Common myeloid progenitor, CD34-positive (primary cell): ENCODE data around the gene SELENON.
A peak's percentile ranks its signal among the peaks of the same experiment; 100 is the strongest.

Experiments used
- CTCF ChIA-PET: fragments of 350-600 bp; sonication (Branson Sonifier 250); formaldehyde crosslinking; loops from one replicate; lab custom pipeline; 2021; ENCODE audit warnings: antibody characterized with exemption; lab: Charles Lee
- POLR2A ChIA-PET: fragments of 350-600 bp; sonication (Branson Sonifier 250); formaldehyde crosslinking; loops from one replicate; lab custom pipeline; 2021; ENCODE audit warnings: antibody characterized with exemption; lab: Charles Lee
- DNase-seq, 3 donors: peaks; one replicate each; pipeline versions ENCODE4 v3.0.0 to v3.0.0-alpha.2; 2013
- H3K27ac ChIP-seq, 2 experiments: 1 replicate in 1 of 2; 2 replicates in 1 of 2; pipeline ENCODE4 v1.7.0; 2013; ENCODE audit warnings: inconsistent platforms in 2 of 2, low read length in 2 of 2, mild to moderate bottlenecking in 2 of 2, low read depth in 1 of 2, moderate library complexity in 1 of 2; ENCODE audit not compliant: severe bottlenecking in 2 of 2, insufficient read depth in 1 of 2, poor library complexity in 1 of 2
- H3K27me3 ChIP-seq, 5 experiments: replicated peaks in 2 of 5; 1 replicate in 3 of 5; 2 replicates in 2 of 5; pipeline versions ENCODE4 v1.6.1 to v1.7.0; 2013; ENCODE audit warnings: low read length in 4 of 5, mild to moderate bottlenecking in 2 of 5, moderate library complexity in 2 of 5, inconsistent platforms in 1 of 5; ENCODE audit not compliant: insufficient read depth in 5 of 5, control insufficient read depth in 4 of 5
- H3K36me3 ChIP-seq, 4 experiments: 1 replicate in 2 of 4; 2 replicates in 2 of 4; pipeline versions ENCODE4 v1.6.1 to v1.7.0; 2013; ENCODE audit warnings: low read length in 3 of 4, control low read depth in 1 of 4, mild to moderate bottlenecking in 1 of 4; ENCODE audit not compliant: control insufficient read depth in 4 of 4, insufficient read depth in 4 of 4
- H3K4me1 ChIP-seq, 4 experiments: 1 replicate in 3 of 4; 2 replicates in 1 of 4; pipeline versions ENCODE4 v1.6.1 to v1.7.1; 2013; ENCODE audit warnings: low read length in 3 of 4, mild to moderate bottlenecking in 3 of 4, control low read depth in 1 of 4, inconsistent platforms in 1 of 4, moderate library complexity in 1 of 4; ENCODE audit not compliant: control insufficient read depth in 4 of 4, insufficient read depth in 4 of 4; ENCODE audit errors: control extremely low read depth in 1 of 4
- H3K4me3 ChIP-seq, 7 experiments: 1 replicate in 4 of 7; 2 replicates in 3 of 7; pipeline versions ENCODE4 v1.5.1 to v1.7.0; 2013; ENCODE audit warnings: mild to moderate bottlenecking in 7 of 7, low read length in 6 of 7, moderate library complexity in 6 of 7, inconsistent platforms in 2 of 7, low read depth in 2 of 7, control low read depth in 1 of 7; ENCODE audit not compliant: insufficient read depth in 4 of 7, control insufficient read depth in 1 of 7; ENCODE audit errors: extremely low read depth in 1 of 7
- H3K9me3 ChIP-seq, 5 experiments: 1 replicate in 4 of 5; 2 replicates in 1 of 5; pipeline versions ENCODE4 v1.6.1 to v1.7.1; 2013; ENCODE audit warnings: low read length in 4 of 5, mild to moderate bottlenecking in 2 of 5, inconsistent platforms in 1 of 5, low read depth in 1 of 5, moderate library complexity in 1 of 5; ENCODE audit not compliant: control insufficient read depth in 4 of 5, insufficient read depth in 2 of 5; ENCODE audit errors: control extremely low read depth in 1 of 5
- WGBS: methylation state at CpG from one replicate; pipeline ENCODE4 v1.1.5; 2013; ENCODE audit not compliant: insufficient coverage; 5-methylcytosine and 5-hydroxymethylcytosine counted together

Gene SELENON

GRCh38 chr1:25804964-25805862 lies 5.2 kb downstream of the SELENON start:
- Histone ChIP-seq H3K36me3 (peaks cover 4 to 40% (median 19%) of the 10 kb centered on the region in 4 experiments), H3K4me3 (no peak overlapping the region), H3K4me1 (peaks cover 0 to 33% (median 19%) of the 10 kb centered on the region in 4 experiments), H3K9me3 (no peaks in the 10 kb centered on the region), H3K27ac (no peak overlapping the region), H3K27me3 (no peaks in the 10 kb centered on the region)
- POLR2A ChIA-PET: no interaction called here
- DNase-seq: no peak
- WGBS: 93% methylated on average over 11 of the region's 15 CpGs
- CTCF ChIA-PET: no interaction called here

GRCh38 chr1:25805863-25806225 lies 5.9 kb downstream of the SELENON start:
- Histone ChIP-seq H3K9me3 (no peaks in the 10 kb centered on the region), H3K4me1 (peaks cover 0 to 33% (median 16%) of the 10 kb centered on the region in 4 experiments), H3K36me3 (peaks cover 4 to 43% (median 20%) of the 10 kb centered on the region in 4 experiments), H3K27ac (no peak overlapping the region), H3K4me3 (no peak overlapping the region), H3K27me3 (no peaks in the 10 kb centered on the region)
- CTCF ChIA-PET: no interaction called here
- POLR2A ChIA-PET: no interaction called here
- no peak for DNase-seq
- 80% methylated on average over 2 of the region's 3 CpGs for WGBS

DNA sequence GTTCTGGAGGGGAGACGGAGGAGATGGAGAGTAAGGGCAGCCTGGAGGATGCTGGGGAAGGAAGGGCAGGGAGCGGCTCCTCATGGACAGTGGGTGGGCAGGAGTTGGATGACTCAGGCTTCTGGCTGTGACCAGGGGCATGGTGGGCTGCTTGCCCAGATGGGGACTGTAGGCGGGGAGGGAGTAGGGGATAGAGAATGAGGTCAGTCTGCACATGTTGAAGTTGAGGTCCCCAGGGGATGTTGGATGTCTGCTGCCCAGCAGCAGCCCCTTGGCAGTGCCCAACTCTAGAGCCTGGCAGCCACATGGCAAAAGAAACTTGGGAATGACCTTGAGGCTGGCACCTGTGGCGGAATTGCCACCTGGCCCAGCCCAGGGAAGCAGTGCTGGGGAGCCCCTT lies 6.4 kb downstream of the SELENON start:
- ChIA-PET POLR2A (no interaction called here), CTCF (interaction anchor here (1.3 kb wide), 1 partner anchor 302 kb away, joined by 3 read pairs; no protein-coding TSS in a partner anchor)
- H3K4me1 ChIP-seq: peaks cover 0 to 28% (median 15%) of the 10 kb centered on the region in 4 experiments
- H3K27ac ChIP-seq: no peak overlapping the region
- 95% methylated on average over 3 of the region's 4 CpGs for WGBS
- H3K9me3 ChIP-seq: no peaks in the 10 kb centered on the region
- no peak overlapping the region for H3K4me3 ChIP-seq
- H3K27me3 ChIP-seq: no peaks in the 10 kb centered on the region
- no peak for DNase-seq
- H3K36me3 ChIP-seq: peaks cover 4 to 43% (median 20%) of the 10 kb centered on the region in 4 experiments

GRCh38 chr1:25807480-25808390 lies 7.7 kb downstream of the SELENON start:
- POLR2A ChIA-PET: no interaction called here

DNA sequence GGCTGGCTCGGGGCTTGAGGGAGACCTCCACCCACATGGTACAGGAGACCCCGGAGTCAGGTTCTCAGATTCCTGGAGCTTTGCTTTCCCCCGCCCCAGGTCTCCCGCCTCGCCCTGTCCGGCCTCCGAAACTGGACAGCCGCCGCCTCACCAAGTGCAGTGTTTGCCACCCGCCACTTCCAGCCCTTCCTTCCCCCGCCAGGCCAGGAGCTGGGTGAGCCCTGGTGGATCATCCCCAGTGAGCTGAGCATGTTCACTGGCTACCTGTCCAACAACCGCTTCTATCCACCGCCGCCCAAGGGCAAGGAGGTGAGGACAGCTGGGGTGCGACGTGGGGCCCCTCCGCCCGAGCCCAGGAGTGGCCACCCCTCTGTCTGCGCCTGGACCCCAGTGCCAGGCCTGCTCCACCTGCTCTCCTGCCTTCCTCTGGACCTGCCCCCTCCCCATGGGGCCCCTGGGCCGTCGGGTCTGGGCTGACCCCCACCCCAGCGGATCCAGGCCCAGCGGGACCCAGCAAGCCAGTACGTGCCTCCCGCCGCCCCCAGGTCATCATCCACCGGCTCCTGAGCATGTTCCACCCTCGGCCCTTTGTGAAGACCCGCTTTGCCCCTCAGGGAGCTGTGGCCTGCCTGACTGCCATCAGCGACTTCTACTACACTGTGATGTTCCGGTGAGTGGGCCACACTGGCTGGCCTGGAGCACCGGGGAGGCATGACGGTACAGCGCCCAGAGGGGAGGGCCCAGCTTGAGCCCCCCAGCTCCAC lies 8.7 kb downstream of the SELENON start:
- ChIA-PET CTCF (interaction anchor here (1.0 to 6.9 kb wide), 12 partner anchors 7 to 305 kb away, joined by 3 to 69 read pairs (median 4); no protein-coding TSS in a partner anchor), POLR2A (interaction anchor here (1.0 kb wide), 1 partner anchor 11 kb away, joined by 4 read pairs; the partner anchor contains the start of gene MTFR1L)
- no peak for DNase-seq
- Histone ChIP-seq H3K9me3 (no peaks in the 10 kb centered on the region), H3K27ac (no peak overlapping the region), H3K4me1 (peaks cover 0 to 24% (median 13%) of the 10 kb centered on the region in 4 experiments), H3K4me3 (no peak overlapping the region), H3K27me3 (no peaks in the 10 kb centered on the region), H3K36me3 (peaks cover 4 to 53% (median 26%) of the 10 kb centered on the region in 4 experiments)
- 95% methylated on average over 34 of the region's 34 CpGs for WGBS

More at GRCh38 chr1:25807480-25808390, 7.7 kb downstream of the SELENON start:
- CTCF ChIA-PET: interaction anchor here (1.0 to 6.9 kb wide), 5 partner anchors 110 to 304 kb away, joined by 3 to 69 read pairs (median 3); no protein-coding TSS in a partner anchor
- Histone ChIP-seq H3K4me3 (no peak overlapping the region), H3K9me3 (no peaks in the 10 kb centered on the region), H3K36me3 (peaks cover 4 to 48% (median 22%) of the 10 kb centered on the region in 4 experiments), H3K27me3 (no peaks in the 10 kb centered on the region), H3K4me1 (peaks cover 0 to 28% (median 15%) of the 10 kb centered on the region in 4 experiments), H3K27ac (no peak overlapping the region)
- WGBS: 95% methylated on average over 14 of the region's 20 CpGs
- DNase-seq: no peak

DNA sequence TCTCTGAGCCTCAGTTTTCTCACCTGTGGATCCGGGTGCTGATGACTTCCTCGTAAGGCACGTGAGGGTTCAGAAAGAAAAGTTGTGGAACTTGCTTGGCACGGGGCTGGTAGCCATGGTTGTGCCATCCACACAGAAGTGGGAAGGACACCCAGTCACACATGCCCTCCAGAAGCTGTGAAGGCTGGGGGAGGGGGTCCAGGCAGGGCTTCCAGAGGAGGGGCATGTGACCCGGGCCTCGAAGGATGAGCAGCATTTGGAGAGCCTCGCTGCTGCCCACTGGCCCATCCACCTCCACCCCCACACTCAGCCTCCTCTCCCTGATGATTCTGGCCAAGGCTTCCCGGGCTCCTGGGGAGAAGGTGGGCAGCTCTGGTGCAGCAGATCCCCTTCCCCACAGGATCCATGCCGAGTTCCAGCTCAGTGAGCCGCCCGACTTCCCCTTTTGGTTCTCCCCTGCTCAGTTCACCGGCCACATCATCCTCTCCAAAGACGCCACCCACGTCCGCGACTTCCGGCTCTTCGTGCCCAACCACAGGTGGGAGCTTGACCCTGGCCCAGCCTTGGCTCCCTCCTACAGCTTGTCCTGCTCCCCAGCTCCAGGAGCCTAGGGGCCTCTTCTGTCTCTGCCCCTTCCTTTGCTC lies 9.4 kb downstream of the SELENON start:
- Histone ChIP-seq H3K36me3 (peaks cover 4 to 60% (median 32%) of the 10 kb centered on the region in 4 experiments), H3K4me3 (no peak overlapping the region), H3K9me3 (no peaks in the 10 kb centered on the region), H3K27ac (no peak overlapping the region), H3K27me3 (no peaks in the 10 kb centered on the region), H3K4me1 (peaks cover 0 to 24% (median 13%) of the 10 kb centered on the region in 4 experiments)
- WGBS: 46% methylated on average over 15 of the region's 18 CpGs
- DNase-seq: peak in 2 of 3 donors; percentile 35 to 41
- ChIA-PET POLR2A (interaction anchor here (1.0 kb wide), 1 partner anchor 10 kb away, joined by 4 read pairs; the partner anchor contains the start of gene MTFR1L), CTCF (interaction anchor here (0.8 to 6.9 kb wide), 12 partner anchors 8 to 367 kb away, joined by 3 to 69 read pairs (median 3); no protein-coding TSS in a partner anchor)
